Measurements from ENCODE around the gene GRAMD2A. TPM values are rescaled to one million over a fixed set of nuclear protein-coding genes. Genes with fewer than 3 reads are reported as not detected.

GRAMD2A gene
- total RNA-seq, 1 donor from 2014 or later, result 5.5 TPM

DNA sequence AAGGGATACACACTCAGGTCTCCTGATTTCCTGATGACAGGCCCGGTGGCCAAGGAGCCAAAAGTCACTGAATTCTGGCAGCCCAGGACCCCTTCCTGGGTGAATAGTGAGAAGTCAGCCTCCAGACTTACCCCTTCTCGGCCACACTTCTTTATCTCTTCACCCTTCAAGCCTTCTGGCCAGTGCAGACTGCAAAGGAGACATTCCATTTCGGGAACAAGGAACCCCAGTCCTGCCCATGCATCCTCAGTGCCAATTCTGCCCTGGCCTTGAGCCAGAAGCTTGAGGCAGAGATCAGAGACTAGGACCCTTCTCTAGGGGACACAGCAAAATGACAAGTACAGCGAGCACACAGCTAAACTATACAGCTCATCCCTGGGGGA, 28.8 kb downstream of the GRAMD2A start:
- Histone ChIP-seq H3K36me3 (ENCODE audit: control insufficient read depth, insufficient read depth, low read length) (no peaks in the 10 kb centered on the region), H3K27me3 (ENCODE audit: control insufficient read depth, insufficient read depth, low read length) (no peaks in the 10 kb centered on the region), H3K4me3 (ENCODE audit: low read depth, low read length) (no peak overlapping the region)
- peak; percentile 40 for FAIRE-seq
- no peak for DNase-seq (ENCODE audit: low read depth)
- TF ChIP-seq, protein P1, sequence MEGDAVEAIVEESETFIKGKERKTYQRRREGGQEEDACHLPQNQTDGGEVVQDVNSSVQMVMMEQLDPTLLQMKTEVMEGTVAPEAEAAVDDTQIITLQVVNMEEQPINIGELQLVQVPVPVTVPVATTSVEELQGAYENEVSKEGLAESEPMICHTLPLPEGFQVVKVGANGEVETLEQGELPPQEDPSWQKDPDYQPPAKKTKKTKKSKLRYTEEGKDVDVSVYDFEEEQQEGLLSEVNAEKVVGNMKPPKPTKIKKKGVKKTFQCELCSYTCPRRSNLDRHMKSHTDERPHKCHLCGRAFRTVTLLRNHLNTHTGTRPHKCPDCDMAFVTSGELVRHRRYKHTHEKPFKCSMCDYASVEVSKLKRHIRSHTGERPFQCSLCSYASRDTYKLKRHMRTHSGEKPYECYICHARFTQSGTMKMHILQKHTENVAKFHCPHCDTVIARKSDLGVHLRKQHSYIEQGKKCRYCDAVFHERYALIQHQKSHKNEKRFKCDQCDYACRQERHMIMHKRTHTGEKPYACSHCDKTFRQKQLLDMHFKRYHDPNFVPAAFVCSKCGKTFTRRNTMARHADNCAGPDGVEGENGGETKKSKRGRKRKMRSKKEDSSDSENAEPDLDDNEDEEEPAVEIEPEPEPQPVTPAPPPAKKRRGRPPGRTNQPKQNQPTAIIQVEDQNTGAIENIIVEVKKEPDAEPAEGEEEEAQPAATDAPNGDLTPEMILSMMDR (IDR thresholded peaks at IDR 0.05; ENCODE audit: insufficient read depth, low read length, severe bottlenecking), result no peak

DNA sequence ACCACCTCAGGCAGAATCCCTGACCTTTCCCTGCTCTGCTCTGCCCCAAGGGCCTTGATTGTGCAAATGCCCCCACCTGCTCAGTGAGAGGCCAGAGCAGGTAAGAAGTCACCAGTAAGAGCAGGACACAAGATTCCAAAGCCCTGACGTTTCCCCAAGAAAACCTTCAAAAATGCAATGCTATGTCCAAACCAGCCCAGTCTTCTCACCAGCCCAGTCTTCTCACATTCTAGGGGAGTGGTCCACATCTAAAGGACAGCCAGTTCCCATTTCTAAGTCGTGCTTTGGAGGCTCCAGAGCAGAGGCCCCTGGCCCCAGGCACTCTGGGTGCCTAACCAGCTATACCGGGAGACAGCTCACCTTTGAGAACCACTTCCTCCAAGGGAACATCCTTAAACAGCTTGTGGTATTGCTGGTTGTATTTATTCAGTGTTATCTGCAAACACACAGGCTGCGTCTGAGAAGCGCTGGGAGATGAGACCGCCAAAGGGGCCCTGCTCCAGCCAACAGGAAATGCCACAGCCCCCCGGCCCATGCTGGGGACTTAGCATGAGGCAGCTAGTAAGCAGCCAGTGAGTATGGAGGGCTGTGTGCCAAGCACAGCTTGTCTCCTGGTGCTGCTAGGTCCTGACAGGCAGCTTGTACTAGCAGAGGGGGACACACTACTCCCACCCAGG, 29.3 kb downstream of the GRAMD2A start:
- peak; percentile 77 for DNase-seq (ENCODE audit: low read depth)
- H3K36me3 ChIP-seq (ENCODE audit: control insufficient read depth, insufficient read depth, low read length), result no peaks in the 10 kb centered on the region

DNA sequence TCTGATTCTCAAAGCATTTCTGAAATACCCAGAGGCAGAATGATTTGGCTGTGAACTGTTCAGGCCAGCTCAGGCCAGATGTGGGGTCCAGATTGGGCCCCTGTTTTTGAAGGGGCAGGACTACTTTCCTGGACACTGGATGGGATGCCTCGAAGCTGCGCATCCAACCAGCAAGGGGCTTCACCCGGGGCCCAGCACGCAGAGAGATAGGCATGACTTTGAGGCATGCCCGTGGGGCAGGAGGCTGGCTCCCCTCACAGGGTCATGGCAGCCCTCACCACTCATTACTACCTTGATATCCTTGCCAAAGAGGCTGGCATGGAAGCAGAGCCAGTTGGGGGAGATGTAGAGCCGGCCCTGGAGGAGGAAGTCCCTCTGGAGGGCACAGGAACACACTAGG, 30.1 kb downstream of the GRAMD2A start:
- H3K36me3 ChIP-seq (ENCODE audit: control insufficient read depth, insufficient read depth, low read length), result no peaks in the 10 kb centered on the region
- H3K4me3 ChIP-seq (ENCODE audit: low read depth, low read length), result no peak overlapping the region
- TF ChIP-seq, protein P1 (IDR thresholded peaks at IDR 0.05; ENCODE audit: insufficient read depth, low read length, severe bottlenecking), result no peak
- H3K27me3 ChIP-seq (ENCODE audit: control insufficient read depth, insufficient read depth, low read length), result no peaks in the 10 kb centered on the region
- DNase-seq (ENCODE audit: low read depth) (no peak), FAIRE-seq (no peak)

More for the DNA sequence above, 29.3 kb downstream of the GRAMD2A start:
- FAIRE-seq, result no peak
- Histone ChIP-seq H3K4me3 (ENCODE audit: low read depth, low read length) (no peak overlapping the region), H3K27me3 (ENCODE audit: control insufficient read depth, insufficient read depth, low read length) (no peaks in the 10 kb centered on the region)
- TF ChIP-seq, protein P1 (IDR thresholded peaks at IDR 0.05; ENCODE audit: insufficient read depth, low read length, severe bottlenecking), result no peak

DNA sequence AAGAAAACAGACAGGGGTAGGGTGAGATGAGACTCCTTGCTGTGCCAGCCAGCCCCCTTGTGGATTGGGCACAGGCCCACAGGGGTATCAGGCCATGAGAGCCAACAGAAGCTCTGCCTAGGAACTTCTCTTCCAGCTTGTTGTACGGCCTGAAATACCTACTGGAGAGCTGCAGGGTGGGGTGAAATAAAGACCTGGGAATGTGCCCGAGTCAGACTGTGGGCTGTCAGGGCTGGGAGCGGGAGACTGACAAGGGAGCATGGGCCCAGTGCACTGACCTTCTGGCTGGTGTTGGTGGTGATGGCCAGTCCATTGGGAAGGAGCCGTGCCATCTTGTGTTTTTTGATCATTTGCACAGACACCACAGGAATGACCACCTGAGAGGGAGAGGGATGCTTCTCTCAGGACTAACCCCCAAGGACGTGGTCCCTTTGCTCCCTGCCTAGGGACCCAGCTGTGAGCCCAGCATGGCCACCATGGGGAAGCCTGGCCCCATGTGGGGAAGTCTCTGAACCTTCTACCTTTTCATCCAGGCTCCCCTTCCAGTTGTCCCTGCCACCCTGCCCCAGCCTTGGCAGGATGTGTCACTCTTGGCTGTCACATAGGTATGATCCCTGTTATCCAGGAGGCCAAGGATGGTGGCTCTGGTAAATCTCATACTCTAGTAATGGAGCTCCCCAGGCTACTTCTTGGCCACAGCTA, 30.7 kb downstream of the GRAMD2A start:
- FAIRE-seq (peak; percentile 62), DNase-seq (ENCODE audit: low read depth) (no peak)
- Histone ChIP-seq H3K4me3 (ENCODE audit: low read depth, low read length) (no peak overlapping the region), H3K27me3 (ENCODE audit: control insufficient read depth, insufficient read depth, low read length) (no peaks in the 10 kb centered on the region), H3K36me3 (ENCODE audit: control insufficient read depth, insufficient read depth, low read length) (no peaks in the 10 kb centered on the region)
- TF ChIP-seq, protein P1 (IDR thresholded peaks at IDR 0.05; ENCODE audit: insufficient read depth, low read length, severe bottlenecking), result no peak

DNA sequence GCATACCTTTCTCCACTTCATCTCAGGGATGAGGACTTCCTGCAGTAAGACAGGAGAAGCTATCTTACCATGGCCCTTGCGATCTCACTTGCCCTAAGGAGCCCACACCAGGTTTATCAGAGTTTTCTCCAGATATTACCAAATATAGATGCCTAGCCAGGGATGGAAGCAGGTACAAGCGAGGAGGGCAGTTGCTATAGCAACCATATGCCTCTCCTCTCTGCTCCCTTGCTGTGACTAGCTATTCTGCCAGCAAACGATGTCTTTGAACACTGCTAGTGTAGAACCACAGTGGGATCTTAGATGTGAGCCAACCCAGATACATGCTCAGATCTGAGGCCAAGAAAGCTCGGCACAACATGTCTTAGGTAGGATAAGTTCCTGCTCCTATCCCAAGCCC, 33.9 kb downstream of the GRAMD2A start:
- no peaks in the 10 kb centered on the region for H3K27me3 ChIP-seq (ENCODE audit: control insufficient read depth, insufficient read depth, low read length)
- DNase-seq (ENCODE audit: low read depth), result no peak
- no peak overlapping the region for H3K4me3 ChIP-seq (ENCODE audit: low read depth, low read length)
- TF ChIP-seq, protein P1 (IDR thresholded peaks at IDR 0.05; ENCODE audit: insufficient read depth, low read length, severe bottlenecking), result no peak
- peaks cover 2% of the 10 kb centered on the region for H3K36me3 ChIP-seq (ENCODE audit: control insufficient read depth, insufficient read depth, low read length)
- FAIRE-seq, result no peak
